ENCODE measurements around the gene CPNE4. TPM values are rescaled to one million over a fixed set of nuclear protein-coding genes. Genes with fewer than 3 reads are reported as not detected.

The CPNE4 gene
- total and polyA plus RNA-seq, 8 donors, result 0.15 to 8.9 (median 1.7) TPM

- Histone ChIP-seq H3K9me3 (no peaks in the 10 kb centered on the region), H3K4me1 (no peaks in the 10 kb centered on the region), H3K4me3 (no peak overlapping the region), H3K27ac (no peak overlapping the region), H3K27me3 (no peaks in the 10 kb centered on the region), H3K36me3 (no peaks in the 10 kb centered on the region)
- TF ChIP-seq POLR2A (IDR thresholded peaks at IDR 0.05) (no peak), EP300 (IDR thresholded peaks at IDR 0.05) (no peak), CTCF (IDR thresholded peaks at IDR 0.05) (no peak), POLR2AphosphoS5 (IDR thresholded peaks at IDR 0.05) (no peak)
- DNase-seq, result no peak
- 77 to 88% (median 84%) methylated on average over 3 of the region's 3 CpGs for WGBS, 5 donors
- intact Hi-C loops (cut with DNase I; ENCODE audit: low total_unique reads), result no loop called here
These were observed 178.6 kb downstream of the CPNE4 start for GRCh38 chr3:131856171-131856570.

GRCh38 chr3:131850223-131850622 lies 184.6 kb downstream of the CPNE4 start:
- Histone ChIP-seq H3K27me3 (no peaks in the 10 kb centered on the region), H3K4me1 (no peaks in the 10 kb centered on the region), H3K4me3 (no peak overlapping the region), H3K9me3 (no peaks in the 10 kb centered on the region), H3K36me3 (no peaks in the 10 kb centered on the region), H3K27ac (no peak overlapping the region)
- DNase-seq, result no peak
- WGBS, 5 donors, result 85 to 94% (median 91%) methylated on average over 3 of the region's 3 CpGs
- intact Hi-C loops (cut with DNase I; ENCODE audit: low total_unique reads), result no loop called here
- TF ChIP-seq CTCF (IDR thresholded peaks at IDR 0.05), result no peak
- no peak for TF ChIP-seq POLR2A (IDR thresholded peaks at IDR 0.05)
- no peak for TF ChIP-seq EP300 (IDR thresholded peaks at IDR 0.05)
- no peak for TF ChIP-seq POLR2AphosphoS5 (IDR thresholded peaks at IDR 0.05)

- Histone ChIP-seq H3K9me3 (no peaks in the 10 kb centered on the region), H3K4me1 (no peaks in the 10 kb centered on the region), H3K4me3 (no peak overlapping the region), H3K36me3 (no peaks in the 10 kb centered on the region), H3K27me3 (no peaks in the 10 kb centered on the region), H3K27ac (no peak overlapping the region)
- 86 to 90% (median 88%) methylated on average over 2 of the region's 2 CpGs for WGBS, 5 donors
- intact Hi-C loops (cut with DNase I; ENCODE audit: low total_unique reads), result no loop called here
- no peak for DNase-seq
- no peak for TF ChIP-seq CTCF (IDR thresholded peaks at IDR 0.05)
- TF ChIP-seq POLR2A (IDR thresholded peaks at IDR 0.05), result no peak
- no peak for TF ChIP-seq POLR2AphosphoS5 (IDR thresholded peaks at IDR 0.05)
- TF ChIP-seq EP300 (IDR thresholded peaks at IDR 0.05), result no peak
These were observed 185.2 kb downstream of the CPNE4 start for GRCh38 chr3:131849616-131850015.

- no peaks in the 10 kb centered on the region for H3K4me1 ChIP-seq
- H3K27ac ChIP-seq, result no peak overlapping the region
- H3K36me3 ChIP-seq, result no peaks in the 10 kb centered on the region
- TF ChIP-seq POLR2A (IDR thresholded peaks at IDR 0.05) (no peak), CTCF (IDR thresholded peaks at IDR 0.05) (no peak), POLR2AphosphoS5 (IDR thresholded peaks at IDR 0.05) (no peak), EP300 (IDR thresholded peaks at IDR 0.05) (no peak)
- H3K4me3 ChIP-seq, result no peak overlapping the region
- 68 to 77% (median 74%) methylated on average over 1 of the region's 1 CpG for WGBS, 5 donors
- intact Hi-C loops (cut with DNase I; ENCODE audit: low total_unique reads), result no loop called here
- DNase-seq, result no peak
- no peaks in the 10 kb centered on the region for H3K9me3 ChIP-seq
- H3K27me3 ChIP-seq, result no peaks in the 10 kb centered on the region
These were observed 186.8 kb downstream of the CPNE4 start for GRCh38 chr3:131847966-131848510.

Measured in stomach (tissue), 9 donors.